ENCODE results near the gene ENTPD6.
A peak's percentile ranks its signal among the peaks of the same experiment; 100 is the strongest.

The ENTPD6 gene

DNA sequence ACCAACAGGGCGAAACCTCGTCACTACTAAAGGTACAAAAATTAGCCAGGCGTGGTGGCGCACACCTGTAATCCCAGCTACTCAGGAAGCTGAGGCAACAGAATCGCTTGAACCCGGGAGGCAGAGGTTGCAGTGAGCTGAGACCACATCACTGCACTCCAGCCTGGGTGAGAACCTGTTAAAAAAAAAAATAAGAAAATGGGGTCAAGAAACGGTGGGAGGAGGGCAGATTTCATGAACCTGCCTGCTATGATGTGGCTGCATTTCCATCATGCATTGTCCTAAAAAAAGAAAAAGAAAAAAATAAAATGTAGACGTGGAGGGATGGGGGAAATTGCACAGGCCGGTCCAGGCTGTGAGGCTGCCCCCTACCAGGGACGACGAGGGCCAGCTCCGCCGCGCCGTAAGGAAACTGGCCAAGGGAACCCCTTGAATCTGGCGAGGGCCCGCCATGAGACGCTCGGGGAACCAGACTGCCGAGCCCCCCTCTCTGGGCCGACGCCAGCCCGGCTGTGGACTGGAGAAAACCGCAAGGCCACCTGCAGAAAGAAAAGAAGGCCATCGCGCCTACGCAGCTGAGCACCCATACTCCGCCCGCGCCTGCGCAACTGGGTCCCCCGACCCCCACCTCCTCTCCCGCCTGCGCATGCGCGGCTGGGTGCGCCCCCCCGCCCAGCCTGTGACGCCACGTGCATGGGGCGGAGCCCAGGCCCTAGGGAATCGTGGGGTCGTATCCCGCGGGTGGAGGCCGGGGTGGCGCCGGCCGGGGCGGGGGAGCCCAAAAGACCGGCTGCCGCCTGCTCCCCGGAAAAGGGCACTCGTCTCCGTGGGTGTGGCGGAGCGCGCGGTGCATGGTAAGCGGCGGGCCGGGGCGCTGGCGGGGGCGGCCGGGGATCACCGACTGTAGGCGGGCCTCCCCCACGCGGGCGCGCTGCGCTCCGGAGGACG, at the start of gene ENTPD6:
TSS of gene ENTPD6 (plus strand) at position 699 of the 948 bp plus-strand sequence. CDS start 10,825 bp downstream, outside the sequence.
- Histone ChIP-seq H3K27me3 (ENCODE audit: insufficient read depth, low read depth, severe bottlenecking) (no peaks in the 10 kb centered on the region), H3K36me3 (peaks cover 9% of the 10 kb centered on the region), H3K27ac (peak within 1 kb of the TSS; percentile 92), H3K9me3 (ENCODE audit: severe bottlenecking) (no peaks in the 10 kb centered on the region), H3K4me3 (ENCODE audit: low read depth, low read length) (peak within 1 kb of the TSS; percentile 90)
- DNase-seq, result peak; percentile 93
- TF ChIP-seq, protein P1, sequence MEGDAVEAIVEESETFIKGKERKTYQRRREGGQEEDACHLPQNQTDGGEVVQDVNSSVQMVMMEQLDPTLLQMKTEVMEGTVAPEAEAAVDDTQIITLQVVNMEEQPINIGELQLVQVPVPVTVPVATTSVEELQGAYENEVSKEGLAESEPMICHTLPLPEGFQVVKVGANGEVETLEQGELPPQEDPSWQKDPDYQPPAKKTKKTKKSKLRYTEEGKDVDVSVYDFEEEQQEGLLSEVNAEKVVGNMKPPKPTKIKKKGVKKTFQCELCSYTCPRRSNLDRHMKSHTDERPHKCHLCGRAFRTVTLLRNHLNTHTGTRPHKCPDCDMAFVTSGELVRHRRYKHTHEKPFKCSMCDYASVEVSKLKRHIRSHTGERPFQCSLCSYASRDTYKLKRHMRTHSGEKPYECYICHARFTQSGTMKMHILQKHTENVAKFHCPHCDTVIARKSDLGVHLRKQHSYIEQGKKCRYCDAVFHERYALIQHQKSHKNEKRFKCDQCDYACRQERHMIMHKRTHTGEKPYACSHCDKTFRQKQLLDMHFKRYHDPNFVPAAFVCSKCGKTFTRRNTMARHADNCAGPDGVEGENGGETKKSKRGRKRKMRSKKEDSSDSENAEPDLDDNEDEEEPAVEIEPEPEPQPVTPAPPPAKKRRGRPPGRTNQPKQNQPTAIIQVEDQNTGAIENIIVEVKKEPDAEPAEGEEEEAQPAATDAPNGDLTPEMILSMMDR (IDR thresholded peaks at IDR 0.05; ENCODE audit: low read depth, low read length), result peak; percentile 39

DNA sequence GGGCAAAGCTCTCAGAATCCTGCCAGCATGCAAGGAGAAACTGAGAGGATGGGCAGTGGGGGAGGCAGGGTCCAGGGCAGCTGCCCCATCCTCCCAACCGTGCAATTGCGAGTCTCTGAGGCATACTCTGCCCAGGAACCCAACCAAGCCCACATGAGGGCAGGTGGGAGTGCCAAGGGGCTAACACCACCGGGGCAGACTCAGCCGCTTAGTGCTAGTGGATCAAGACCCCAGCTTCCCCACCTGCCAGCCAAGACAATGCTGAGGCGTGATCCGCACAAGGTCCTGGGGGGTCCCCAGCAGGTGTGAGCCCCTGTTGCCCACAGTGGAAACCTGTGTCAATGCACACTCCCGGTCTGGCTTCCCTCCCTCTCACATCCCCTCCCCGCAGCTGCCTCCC, 48.5 kb upstream of the ENTPD6 start:
- no peak overlapping the region for H3K4me3 ChIP-seq (ENCODE audit: low read depth, low read length)
- DNase-seq, result no peak
- no peaks in the 10 kb centered on the region for H3K9me3 ChIP-seq (ENCODE audit: severe bottlenecking)
- H3K27ac ChIP-seq, result no peak overlapping the region
- TF ChIP-seq, protein P1 (IDR thresholded peaks at IDR 0.05; ENCODE audit: low read depth, low read length), result no peak
- no peaks in the 10 kb centered on the region for H3K27me3 ChIP-seq (ENCODE audit: insufficient read depth, low read depth, severe bottlenecking)
- H3K36me3 ChIP-seq, result no peaks in the 10 kb centered on the region

DNA sequence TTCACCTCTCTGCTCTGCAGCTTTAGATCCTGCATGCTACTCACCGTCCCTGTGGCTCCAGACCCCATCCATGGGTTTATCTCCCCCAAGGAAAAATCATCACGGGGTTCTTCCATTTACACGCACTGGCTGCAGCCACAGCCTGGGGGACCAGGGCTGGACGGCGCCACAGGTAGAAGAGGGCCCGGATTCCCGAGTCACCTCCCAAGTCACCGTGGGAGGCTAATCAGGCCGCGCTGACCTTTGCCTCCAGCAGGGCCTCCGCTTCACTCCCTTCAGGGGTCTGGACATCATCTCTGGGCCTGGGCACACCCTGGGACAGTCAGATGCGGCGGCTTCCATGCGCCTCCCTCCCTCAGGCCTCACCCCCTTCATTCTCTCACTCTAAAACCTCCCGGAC, 47.8 kb upstream of the ENTPD6 start:
- TF ChIP-seq, protein P1 (IDR thresholded peaks at IDR 0.05; ENCODE audit: low read depth, low read length), result no peak
- H3K9me3 ChIP-seq (ENCODE audit: severe bottlenecking), result no peaks in the 10 kb centered on the region
- DNase-seq, result no peak
- H3K4me3 ChIP-seq (ENCODE audit: low read depth, low read length), result no peak overlapping the region
- H3K27ac ChIP-seq, result no peak overlapping the region
- H3K36me3 ChIP-seq, result no peaks in the 10 kb centered on the region
- H3K27me3 ChIP-seq (ENCODE audit: insufficient read depth, low read depth, severe bottlenecking), result no peaks in the 10 kb centered on the region

DNA sequence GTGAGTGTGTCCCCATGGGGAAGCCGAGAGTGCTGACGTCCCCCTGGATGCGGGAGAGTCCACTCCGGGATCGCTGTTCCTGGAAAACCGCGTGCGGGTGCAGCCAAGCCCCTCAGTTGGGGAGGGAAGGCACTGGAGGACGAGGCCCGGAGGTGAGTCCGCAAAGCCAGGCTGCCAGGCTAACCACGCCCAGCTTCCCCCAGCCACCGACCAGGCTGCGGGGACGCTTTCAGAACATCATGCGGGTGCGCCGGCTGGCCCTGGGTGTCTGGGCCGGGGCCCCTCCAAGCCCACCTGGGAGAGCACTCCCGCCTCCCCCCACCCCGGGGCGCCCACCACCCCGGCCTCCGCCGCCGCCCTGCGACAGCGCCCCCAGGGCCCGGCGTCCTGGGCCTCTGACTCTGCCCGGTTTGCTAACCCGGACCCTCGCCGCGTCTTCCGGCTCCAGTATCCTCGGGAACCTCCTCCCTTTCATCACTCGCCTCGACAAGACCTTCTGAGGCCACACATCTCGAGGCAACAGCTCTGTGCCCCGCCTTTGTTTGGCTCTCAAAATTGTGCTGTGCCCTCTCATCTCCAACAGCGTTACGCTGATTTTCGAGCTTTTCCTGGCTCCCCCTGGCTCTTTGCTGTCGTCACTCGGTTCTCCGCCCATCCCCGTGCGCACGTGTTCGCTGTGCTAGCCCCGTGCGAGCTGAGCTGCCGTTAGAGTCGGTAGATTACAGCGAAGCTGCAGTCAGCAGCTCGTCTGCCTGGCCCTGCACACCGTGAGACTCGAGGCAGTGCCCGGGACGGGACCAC, 47.1 kb upstream of the ENTPD6 start:
- H3K9me3 ChIP-seq (ENCODE audit: severe bottlenecking), result no peaks in the 10 kb centered on the region
- TF ChIP-seq, protein P1 (IDR thresholded peaks at IDR 0.05; ENCODE audit: low read depth, low read length), result no peak
- H3K27ac ChIP-seq, result no peak overlapping the region
- no peak for DNase-seq
- no peaks in the 10 kb centered on the region for H3K27me3 ChIP-seq (ENCODE audit: insufficient read depth, low read depth, severe bottlenecking)
- H3K4me3 ChIP-seq (ENCODE audit: low read depth, low read length), result no peak overlapping the region
- H3K36me3 ChIP-seq, result no peaks in the 10 kb centered on the region

DNA sequence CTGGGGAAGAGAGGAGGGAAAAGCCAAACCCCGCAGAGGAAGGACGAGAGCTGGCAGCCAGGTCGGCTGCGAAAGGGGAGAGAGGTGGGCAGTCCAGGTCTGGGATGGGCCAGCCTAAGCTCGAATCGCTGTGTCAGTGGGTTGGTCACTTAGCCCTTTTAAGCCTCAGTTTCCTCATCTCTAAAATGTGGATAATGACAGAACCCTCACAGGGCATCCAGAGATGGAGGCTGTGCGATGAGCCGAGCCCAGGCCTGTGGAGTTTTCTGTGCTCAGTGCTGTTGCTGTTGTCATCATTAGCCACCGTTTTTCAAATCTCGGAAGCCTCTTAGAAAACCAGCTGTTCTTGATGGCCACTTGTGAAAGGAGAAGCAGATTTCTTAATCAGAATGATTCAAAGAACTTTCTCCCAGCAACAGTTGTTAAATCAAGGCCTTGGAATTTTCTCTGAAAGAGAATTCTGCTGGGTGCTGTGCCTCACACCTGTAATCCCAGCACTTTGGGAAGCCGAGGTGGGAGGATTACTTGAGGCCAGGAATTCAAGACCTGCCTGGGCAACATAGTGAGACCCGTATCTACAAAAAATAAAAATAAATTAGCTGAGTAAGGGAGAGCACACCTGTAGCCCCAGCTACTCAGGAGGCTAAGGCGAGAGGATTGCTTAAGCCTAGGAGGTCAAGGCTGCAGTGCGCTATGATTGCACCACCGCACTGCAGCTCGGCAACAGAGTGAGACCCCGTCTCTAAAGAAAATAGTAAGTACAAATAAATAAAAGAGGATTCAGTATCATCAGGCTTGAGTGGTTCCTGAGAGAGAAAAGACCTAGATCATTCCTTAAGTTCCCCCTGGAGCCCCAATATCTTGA, 46.3 kb upstream of the ENTPD6 start:
- Histone ChIP-seq H3K36me3 (no peaks in the 10 kb centered on the region), H3K27me3 (ENCODE audit: insufficient read depth, low read depth, severe bottlenecking) (no peaks in the 10 kb centered on the region), H3K4me3 (ENCODE audit: low read depth, low read length) (no peak overlapping the region), H3K9me3 (ENCODE audit: severe bottlenecking) (no peaks in the 10 kb centered on the region), H3K27ac (no peak overlapping the region)
- TF ChIP-seq, protein P1 (IDR thresholded peaks at IDR 0.05; ENCODE audit: low read depth, low read length), result no peak
- no peak for DNase-seq

All from WERI-Rb-1 (cell line).